ENCODE data around the gene APOH. TPM values are rescaled to one million over a fixed set of nuclear protein-coding genes. Genes with fewer than 3 reads are reported as not detected.

Gene APOH
- total RNA-seq, 1 donor from 2014 or later, result 0.47 TPM

DNA sequence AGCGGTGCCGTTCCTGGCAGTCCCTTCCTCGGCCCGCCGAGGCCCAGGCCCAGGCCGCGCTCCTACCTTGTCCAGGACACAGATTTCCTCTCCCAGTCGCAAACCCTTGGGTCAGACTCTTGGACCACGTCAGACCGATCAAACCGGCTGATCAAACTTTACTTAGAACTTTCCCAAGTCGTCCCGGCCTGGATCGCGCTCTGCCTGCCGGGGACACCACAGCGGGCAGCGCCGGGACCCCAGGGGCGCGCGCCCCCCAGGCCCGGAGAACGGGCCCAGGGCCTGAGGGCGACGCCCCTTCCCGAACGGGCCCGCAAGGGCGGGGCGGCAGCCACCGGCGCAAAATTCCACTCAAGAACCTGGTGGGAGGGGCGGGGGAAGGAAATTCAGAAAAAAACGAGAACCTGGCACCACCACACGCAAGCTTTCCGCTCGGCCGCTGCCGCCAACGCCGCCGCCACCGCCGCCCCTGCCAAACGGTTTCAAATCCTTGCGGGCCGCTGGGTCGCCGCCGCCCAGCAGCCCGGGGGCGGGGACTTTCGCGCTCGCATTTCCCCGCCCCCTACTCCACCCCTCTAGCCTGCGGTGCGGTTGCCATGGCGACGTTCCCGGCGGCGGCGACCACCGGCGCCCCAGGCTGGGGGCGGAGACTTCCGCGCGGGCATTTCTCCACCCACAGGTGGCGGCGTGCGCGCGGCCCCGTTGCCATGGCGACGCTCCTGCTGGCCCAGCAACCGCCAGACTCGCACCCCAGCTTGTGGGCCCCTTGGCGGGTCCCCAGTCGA, 37.4 kb downstream of the APOH start, which contains the start of gene CEP112:
Gene CEP112, minus strand, starts transcription at position 541 of the 785 bp plus-strand sequence.
- DNase-seq, result peak; percentile 23

- DNase-seq, result no peak
These were observed 38.2 kb downstream of the APOH start for GRCh38 chr17:66190738-66191592.

- no peak for DNase-seq
These were observed 41.5 kb downstream of the APOH start for GRCh38 chr17:66187718-66188117.

GRCh38 chr17:66185862-66186261, 43.4 kb downstream of the APOH start:
- no peak for DNase-seq

DNA sequence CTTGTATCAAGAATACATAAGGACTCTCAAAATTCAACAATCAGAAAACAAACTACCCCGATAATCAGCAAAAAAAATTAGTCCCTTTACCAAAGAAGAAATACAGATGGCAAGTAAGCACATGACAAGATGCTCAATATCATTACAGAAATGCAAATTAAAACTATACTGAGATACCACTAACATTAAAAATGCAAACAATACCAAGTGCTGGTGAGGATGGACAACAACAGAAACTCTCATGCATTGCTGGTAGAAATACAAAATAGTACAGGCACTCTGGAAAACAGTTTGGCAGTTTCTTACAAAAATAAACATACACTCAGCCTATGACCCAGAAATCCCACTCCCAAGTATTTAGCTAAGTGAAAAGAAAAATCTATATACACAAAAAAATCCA, 44.8 kb downstream of the APOH start:
- no peak for DNase-seq

GRCh38 chr17:66183529-66183928, 45.7 kb downstream of the APOH start:
- DNase-seq, result no peak

- no peak for DNase-seq
These were observed 50.6 kb downstream of the APOH start for GRCh38 chr17:66178642-66179041.

- no peak for DNase-seq
These were observed 52.2 kb downstream of the APOH start for GRCh38 chr17:66177048-66177447.

DNA sequence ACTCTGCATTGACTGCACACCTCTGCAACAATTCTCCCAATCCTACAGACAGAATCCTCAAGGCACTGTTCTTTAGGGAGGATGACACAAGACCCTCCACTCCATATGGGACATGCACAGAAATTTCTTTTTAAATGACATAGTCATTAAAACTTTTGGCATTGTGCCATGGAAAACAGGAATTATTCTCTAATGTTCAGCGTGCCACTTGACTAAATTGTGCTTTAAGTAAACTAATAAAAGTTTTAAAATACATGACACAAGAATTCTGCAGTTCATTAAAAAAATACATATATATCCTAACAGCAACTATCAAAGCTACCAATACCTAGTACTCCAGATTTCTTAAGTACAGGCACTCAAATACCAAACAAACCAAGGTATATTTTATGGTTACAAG, 53.3 kb downstream of the APOH start:
- DNase-seq, result no peak

GRCh38 chr17:66172691-66173223, 56.5 kb downstream of the APOH start:
- no peak for DNase-seq

DNA sequence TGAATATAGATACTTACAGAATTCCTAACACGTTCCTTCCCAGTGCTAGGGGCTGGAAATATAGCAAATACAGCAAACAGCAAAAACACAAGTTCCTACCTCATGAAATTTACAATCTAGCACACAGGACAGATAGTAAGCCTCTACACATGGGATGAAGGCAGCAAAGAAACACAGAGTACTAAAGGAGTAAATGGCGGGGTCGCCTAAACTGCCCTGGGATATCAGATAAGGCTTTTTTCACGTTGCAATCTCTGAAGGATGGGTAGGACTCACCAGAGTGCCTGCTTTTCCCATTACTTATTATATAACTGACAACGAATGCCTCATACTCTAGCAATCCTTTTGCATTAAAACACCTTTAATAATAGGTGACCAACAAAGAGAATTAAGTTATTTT, 57.1 kb downstream of the APOH start:
- no peak for DNase-seq

DNA sequence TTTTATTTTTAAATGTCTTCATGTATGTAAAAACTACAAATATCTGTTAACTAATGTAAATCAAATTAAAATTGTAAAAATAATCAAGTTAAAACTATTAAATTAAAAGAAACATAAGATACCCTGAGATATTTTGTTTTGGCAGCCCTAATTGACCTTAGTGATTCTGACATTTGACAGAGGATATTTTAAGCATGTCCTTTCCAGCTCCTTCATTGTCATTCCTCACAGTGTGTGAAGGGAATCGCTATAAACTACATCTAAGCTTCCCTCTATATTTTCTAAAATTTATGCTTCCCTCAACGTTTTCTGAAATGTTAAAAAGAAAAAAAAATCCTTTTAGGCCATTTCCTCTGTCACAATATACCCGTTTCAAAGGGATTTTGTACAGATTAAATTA, 57.5 kb downstream of the APOH start:
- no peak for DNase-seq

DNA sequence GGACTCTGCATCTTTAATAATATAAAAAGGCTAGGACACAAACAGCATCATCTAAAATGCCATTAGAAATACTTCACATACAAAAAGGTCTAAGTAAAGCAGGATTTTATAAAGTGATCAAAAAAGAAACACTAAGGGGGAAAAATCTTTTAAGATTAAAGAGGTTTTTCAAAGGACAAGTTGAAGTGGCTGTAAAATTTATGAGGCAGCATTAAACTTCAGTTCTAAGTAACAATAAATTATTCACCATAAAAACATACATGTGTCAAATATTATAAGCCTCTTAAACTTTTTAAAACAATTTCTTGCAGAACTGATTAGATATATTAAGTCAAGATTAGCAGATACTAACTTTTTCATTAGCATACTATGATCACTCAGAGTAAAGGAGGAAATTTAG, 58.0 kb downstream of the APOH start:
- DNase-seq, result no peak

GRCh38 chr17:66169839-66170238, 59.4 kb downstream of the APOH start:
- DNase-seq, result no peak

DNA sequence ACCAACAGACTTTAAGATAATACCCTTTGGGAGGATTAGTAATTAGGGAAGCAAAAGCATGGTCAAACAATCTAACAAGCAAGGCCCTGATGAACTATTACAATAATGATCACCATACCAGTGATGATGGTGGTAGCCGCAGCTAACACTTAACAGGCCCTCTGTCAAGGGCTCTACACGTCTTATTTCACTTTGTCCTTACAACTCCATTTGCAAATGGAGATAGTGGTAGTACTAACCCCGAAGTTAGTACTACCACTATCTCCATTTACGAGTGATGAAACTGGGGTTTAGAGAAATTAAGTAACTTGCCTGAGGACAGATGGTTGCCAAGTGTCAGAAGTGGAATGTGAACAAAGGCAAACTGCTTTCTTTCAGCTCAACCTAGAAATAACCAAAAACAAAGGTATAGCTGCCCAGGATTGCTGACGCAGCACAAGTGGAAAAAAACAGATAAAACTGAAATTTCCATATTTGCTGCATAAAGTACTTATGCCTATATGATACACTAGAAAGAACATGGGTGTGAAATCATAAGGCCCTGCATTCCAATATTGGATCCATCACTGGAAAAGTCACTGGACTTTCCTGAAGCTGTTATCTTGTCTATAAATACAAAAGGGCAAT, 61.9 kb downstream of the APOH start:
- no peak for DNase-seq

- no peak for DNase-seq
These were observed 63.6 kb downstream of the APOH start for GRCh38 chr17:66165537-66166123.

Small RNAs within 50 kb of the gene (small RNA-seq; reads per million reads assigned to genes)
- gene RNA5SP444, result not detected

Other genes with a start within 250 kb of the APOH start
- gene CEP112, start 37.3 kb downstream of the APOH start, total RNA-seq, result 10.8 TPM
- 29.9 TPM for gene PRKCA, start 73.2 kb upstream of the APOH start, total RNA-seq